GM18951 (cell line): Measurements from ENCODE around the gene AEBP1.

Experiments
- POLR2A ChIP-seq: IDR thresholded peaks from 4 replicates; pipeline ENCODE4 v1.6.1; 2011; ENCODE audit warnings: mild to moderate bottlenecking; ENCODE audit not compliant: insufficient read length, insufficient read depth; ENCODE audit errors: extremely low read depth
- in situ Hi-C: fragments of 300-500 bp; cut with MboI; formaldehyde crosslinking; loops from one replicate; pipeline ENCODE4 v1.12.0; 2022; ENCODE audit warnings: low sequenced_read_pairs, mixed read lengths, inconsistent platforms; ENCODE audit not compliant: unreplicated experiment

Gene AEBP1

DNA sequence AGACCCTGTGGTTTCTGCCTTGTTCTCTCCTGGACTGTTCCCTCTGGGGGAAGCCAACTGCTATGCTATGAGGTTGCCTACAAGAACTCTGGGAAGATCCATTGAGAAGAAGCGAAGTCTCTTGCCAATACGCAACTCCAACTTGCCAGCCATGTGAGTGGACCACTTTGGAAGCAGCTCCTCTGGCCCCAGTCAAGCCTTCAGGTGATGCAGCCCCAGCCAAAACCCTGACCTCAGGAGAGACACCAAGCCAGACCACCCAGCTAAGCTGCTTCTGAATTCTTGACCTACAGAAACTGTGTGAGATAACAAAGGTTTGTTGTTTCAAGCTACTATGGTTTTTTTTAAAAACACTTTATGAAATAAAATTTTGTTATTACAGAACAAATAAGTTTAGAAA is 57.2 kb downstream of the AEBP1 start:
- TF ChIP-seq POLR2A = no peak
- in situ Hi-C loops = no loop called here

GRCh38 chr7:44162179-44162578 is 58.0 kb downstream of the AEBP1 start:
- TF ChIP-seq POLR2A = no peak
- in situ Hi-C loops = no loop called here

DNA sequence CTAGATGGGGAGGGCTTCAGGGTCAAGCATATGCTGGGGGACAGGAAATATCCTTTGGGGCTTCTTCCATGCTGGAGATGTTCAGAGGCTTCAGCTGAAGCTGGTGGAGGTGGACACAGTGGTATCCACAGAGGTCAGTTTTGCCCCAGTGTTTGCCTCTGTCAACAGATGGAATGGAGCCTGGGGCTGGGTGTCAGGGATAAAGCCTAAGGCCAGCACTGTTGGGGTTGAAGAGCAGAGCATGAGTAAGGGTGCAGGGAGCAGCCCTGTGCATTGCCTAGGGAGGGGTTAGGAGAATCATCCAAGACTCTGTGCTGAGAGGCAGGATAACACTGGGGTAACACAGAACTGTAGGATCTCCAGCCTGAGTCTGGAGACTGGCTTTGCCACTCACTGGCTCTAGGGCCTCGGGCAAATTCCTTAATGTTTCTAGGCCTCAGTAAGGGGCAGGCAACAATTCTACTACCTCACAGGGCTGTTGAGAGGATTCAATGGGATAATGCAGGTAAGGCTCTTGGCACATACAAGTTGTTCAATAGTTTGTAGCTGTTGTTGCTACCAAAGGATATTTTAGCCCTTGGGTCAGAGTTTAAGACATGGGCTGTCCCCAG is 58.7 kb downstream of the AEBP1 start:
- no peak for TF ChIP-seq POLR2A
- in situ Hi-C loops = no loop called here

- no peak for TF ChIP-seq POLR2A
- in situ Hi-C loops = no loop called here
These were observed 59.4 kb downstream of the AEBP1 start for GRCh38 chr7:44163591-44163990.
